ENCODE measurements around the gene CRISP2. TPM values are rescaled to one million over a fixed set of nuclear protein-coding genes. Genes with fewer than 3 reads are reported as not detected.

Gene CRISP2
- total RNA-seq, 2 experiments from 2014 or later, result not detected

DNA sequence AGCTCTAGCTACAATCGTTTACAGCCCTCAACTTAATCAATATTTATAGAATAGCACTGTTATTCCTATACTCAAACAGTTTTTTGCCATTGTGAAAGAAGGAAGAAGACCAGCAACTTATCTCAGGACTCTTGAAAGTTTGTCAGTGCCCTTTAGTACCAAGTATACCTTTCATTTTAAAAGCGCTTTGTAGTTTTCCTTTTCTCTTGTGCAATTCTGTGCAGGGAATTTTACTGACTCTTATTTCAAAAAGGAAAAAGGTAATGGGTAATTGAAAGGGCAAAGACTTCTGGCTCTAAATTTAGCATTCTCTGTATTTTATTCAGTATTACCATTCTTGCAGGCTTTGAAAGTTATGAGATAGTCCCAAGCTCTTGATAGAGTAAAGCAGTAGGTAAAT lies 59.9 kb downstream of the CRISP2 start:
- H3K36me3 ChIP-seq (ENCODE audit: insufficient read depth, low read length), result no peaks in the 10 kb centered on the region
- intact Hi-C loops (cut with micrococcal nuclease; ENCODE audit: unreplicated experiment), result no loop called here
- no peaks in the 10 kb centered on the region for H3K79me2 ChIP-seq (ENCODE audit: insufficient read depth, low read depth, low read length)
- no TSS peak for BruUV-seq (replicated peaks)
- DNase-seq (ENCODE audit: low spot score), result no peak
- H3K9me3 ChIP-seq (ENCODE audit: low read length), result no peaks in the 10 kb centered on the region
- H4K20me1 ChIP-seq (ENCODE audit: insufficient read depth, low read length), result no peaks in the 10 kb centered on the region
- no peaks in the 10 kb centered on the region for H3K9me2 ChIP-seq (ENCODE audit: insufficient read depth, low read length)
- no peaks in the 10 kb centered on the region for H3K4me1 ChIP-seq (ENCODE audit: insufficient read depth, low read length, poor library complexity, severe bottlenecking)
- CTCF ChIA-PET (ENCODE audit: unreplicated experiment), result no interaction called here
- H2AFZ ChIP-seq (ENCODE audit: low read length), result no peak overlapping the region
- no peak for TF ChIP-seq EZH2phosphoT487 (IDR thresholded peaks at IDR 0.05; ENCODE audit: borderline replicate concordance, low read depth, low read length)
- TF ChIP-seq, protein P1, sequence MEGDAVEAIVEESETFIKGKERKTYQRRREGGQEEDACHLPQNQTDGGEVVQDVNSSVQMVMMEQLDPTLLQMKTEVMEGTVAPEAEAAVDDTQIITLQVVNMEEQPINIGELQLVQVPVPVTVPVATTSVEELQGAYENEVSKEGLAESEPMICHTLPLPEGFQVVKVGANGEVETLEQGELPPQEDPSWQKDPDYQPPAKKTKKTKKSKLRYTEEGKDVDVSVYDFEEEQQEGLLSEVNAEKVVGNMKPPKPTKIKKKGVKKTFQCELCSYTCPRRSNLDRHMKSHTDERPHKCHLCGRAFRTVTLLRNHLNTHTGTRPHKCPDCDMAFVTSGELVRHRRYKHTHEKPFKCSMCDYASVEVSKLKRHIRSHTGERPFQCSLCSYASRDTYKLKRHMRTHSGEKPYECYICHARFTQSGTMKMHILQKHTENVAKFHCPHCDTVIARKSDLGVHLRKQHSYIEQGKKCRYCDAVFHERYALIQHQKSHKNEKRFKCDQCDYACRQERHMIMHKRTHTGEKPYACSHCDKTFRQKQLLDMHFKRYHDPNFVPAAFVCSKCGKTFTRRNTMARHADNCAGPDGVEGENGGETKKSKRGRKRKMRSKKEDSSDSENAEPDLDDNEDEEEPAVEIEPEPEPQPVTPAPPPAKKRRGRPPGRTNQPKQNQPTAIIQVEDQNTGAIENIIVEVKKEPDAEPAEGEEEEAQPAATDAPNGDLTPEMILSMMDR (conservative IDR thresholded peaks at IDR 0.05; ENCODE audit: low read length), result no peak
- H3K4me3 ChIP-seq (ENCODE audit: low read depth, low read length, poor library complexity, severe bottlenecking), result no peak overlapping the region
- H3K4me2 ChIP-seq (ENCODE audit: low read length), result no peak overlapping the region
- POLR2A ChIA-PET, result interaction anchor here (0.7 kb wide), 1 partner anchor 477 kb away, joined by 3 read pairs; no protein-coding TSS in a partner anchor
- H3K27ac ChIP-seq (ENCODE audit: low read depth, low read length, poor library complexity, severe bottlenecking), result no peak overlapping the region

DNA sequence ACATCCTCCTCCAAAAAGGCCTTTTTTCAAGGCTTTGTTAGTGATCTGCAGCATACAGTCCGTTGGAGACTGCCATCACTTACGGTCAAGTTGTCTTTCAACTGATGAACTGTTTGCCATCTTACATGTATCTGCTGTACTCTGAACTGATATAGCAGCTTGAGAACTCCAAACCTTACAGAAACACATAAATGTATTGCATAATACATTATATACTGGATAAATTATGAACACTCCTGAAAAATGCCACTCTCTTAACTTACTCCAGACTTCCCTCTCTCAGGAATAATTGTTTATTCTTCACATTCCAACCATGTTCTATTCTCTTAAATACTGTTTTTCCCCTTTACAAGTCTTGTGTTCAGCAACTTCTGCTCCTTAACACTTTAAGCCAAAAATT lies 62.1 kb downstream of the CRISP2 start:
- Histone ChIP-seq H3K79me2 (ENCODE audit: insufficient read depth, low read depth, low read length) (no peaks in the 10 kb centered on the region), H3K27ac (ENCODE audit: low read depth, low read length, poor library complexity, severe bottlenecking) (no peak overlapping the region), H4K20me1 (ENCODE audit: insufficient read depth, low read length) (no peaks in the 10 kb centered on the region), H3K9me2 (ENCODE audit: insufficient read depth, low read length) (no peaks in the 10 kb centered on the region), H3K9me3 (ENCODE audit: low read length) (no peaks in the 10 kb centered on the region), H3K4me2 (ENCODE audit: low read length) (no peak overlapping the region), H3K4me3 (ENCODE audit: low read depth, low read length, poor library complexity, severe bottlenecking) (no peak overlapping the region), H3K4me1 (ENCODE audit: insufficient read depth, low read length, poor library complexity, severe bottlenecking) (no peaks in the 10 kb centered on the region), H2AFZ (ENCODE audit: low read length) (no peak overlapping the region), H3K36me3 (ENCODE audit: insufficient read depth, low read length) (no peaks in the 10 kb centered on the region)
- ChIA-PET POLR2A (no interaction called here), CTCF (ENCODE audit: unreplicated experiment) (interaction anchor here (1.0 kb wide), 1 partner anchor 17 kb away, joined by 4 read pairs; no protein-coding TSS in a partner anchor)
- DNase-seq (ENCODE audit: low spot score), result no peak
- intact Hi-C loops (cut with micrococcal nuclease; ENCODE audit: unreplicated experiment), result no loop called here
- TF ChIP-seq, protein P1 (conservative IDR thresholded peaks at IDR 0.05; ENCODE audit: low read length), result no peak
- no peak for TF ChIP-seq EZH2phosphoT487 (IDR thresholded peaks at IDR 0.05; ENCODE audit: borderline replicate concordance, low read depth, low read length)
- no TSS peak for BruUV-seq (replicated peaks)

DNA sequence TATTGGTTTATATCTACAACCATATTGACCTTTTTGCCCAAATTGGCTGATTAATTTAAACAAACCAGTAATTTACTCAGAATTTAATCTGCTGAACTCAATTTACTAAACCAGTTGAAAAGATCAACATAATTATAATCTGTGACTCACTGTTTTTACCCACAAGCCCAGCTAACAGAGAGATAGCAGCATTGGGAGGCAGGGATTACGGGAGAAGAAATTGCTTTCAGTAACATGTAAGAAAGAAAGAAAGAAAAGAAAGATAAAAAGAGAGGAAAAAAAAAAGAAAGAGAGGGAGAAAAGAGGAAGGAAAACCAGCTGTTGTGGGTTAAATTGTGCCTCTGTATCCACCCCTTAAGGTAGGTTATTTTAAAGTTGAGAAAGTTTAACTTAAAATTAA lies 63.4 kb downstream of the CRISP2 start:
- intact Hi-C loops (cut with micrococcal nuclease; ENCODE audit: unreplicated experiment), result no loop called here
- POLR2A ChIA-PET, result interaction anchor here (0.7 kb wide), 1 partner anchor 67 kb away, joined by 3 read pairs; no protein-coding TSS in a partner anchor
- CTCF ChIA-PET (ENCODE audit: unreplicated experiment), result no interaction called here

More for the DNA sequence above, 63.4 kb downstream of the CRISP2 start:
- no peak overlapping the region for H3K27ac ChIP-seq (ENCODE audit: low read depth, low read length, poor library complexity, severe bottlenecking)
- no peak overlapping the region for H2AFZ ChIP-seq (ENCODE audit: low read length)
- no TSS peak for BruUV-seq (replicated peaks)
- no peak overlapping the region for H3K4me2 ChIP-seq (ENCODE audit: low read length)
- H4K20me1 ChIP-seq (ENCODE audit: insufficient read depth, low read length), result no peaks in the 10 kb centered on the region
- no peak overlapping the region for H3K4me3 ChIP-seq (ENCODE audit: low read depth, low read length, poor library complexity, severe bottlenecking)
- no peaks in the 10 kb centered on the region for H3K4me1 ChIP-seq (ENCODE audit: insufficient read depth, low read length, poor library complexity, severe bottlenecking)
- no peaks in the 10 kb centered on the region for H3K9me2 ChIP-seq (ENCODE audit: insufficient read depth, low read length)
- no peak for TF ChIP-seq EZH2phosphoT487 (IDR thresholded peaks at IDR 0.05; ENCODE audit: borderline replicate concordance, low read depth, low read length)
- TF ChIP-seq, protein P1 (conservative IDR thresholded peaks at IDR 0.05; ENCODE audit: low read length), result no peak
- no peaks in the 10 kb centered on the region for H3K79me2 ChIP-seq (ENCODE audit: insufficient read depth, low read depth, low read length)
- H3K9me3 ChIP-seq (ENCODE audit: low read length), result no peaks in the 10 kb centered on the region
- no peak for DNase-seq (ENCODE audit: low spot score)
- no peaks in the 10 kb centered on the region for H3K36me3 ChIP-seq (ENCODE audit: insufficient read depth, low read length)
